Panc1 (cell line): ENCODE results near the gene KCNH5. TPM values are rescaled to one million over a fixed set of nuclear protein-coding genes. Genes with fewer than 3 reads are reported as not detected.

Experiments
- ATAC-seq: fragments of 200-7000 bp; cut with Tn5 transposase; 2 replicates; pipeline ENCODE4 v1.9.1; 2020; ENCODE audit warnings: mild to moderate bottlenecking, moderate library complexity
- BruUV-seq: library from RNA; stranded (reverse); fragments of 400-500 nt; replicated peaks from 2 replicates; lab custom pipeline; 2021; lab: Mats Ljungman, UMichigan
- CTCF ChIA-PET: fragments of 300-600 bp; sonication (Branson Sonifier 250); formaldehyde crosslinking; loops from one replicate; lab custom pipeline; 2022; ENCODE audit warnings: antibody characterized with exemption; lab: Charles Lee
- POLR2A ChIA-PET: fragments of 300-600 bp; sonication (Branson Sonifier 250); formaldehyde crosslinking; loops from one replicate; lab custom pipeline; 2022; ENCODE audit warnings: antibody characterized with exemption; lab: Charles Lee
- DNase-seq: peaks from one replicate; pipeline ENCODE4 v3.0.0-alpha.2; 2010; ENCODE audit warnings: low read depth, low spot score
- H3K27ac ChIP-seq: 2 replicates; pipeline ENCODE4 v1.5.1; 2011; ENCODE audit warnings: mild to moderate bottlenecking, low read length, inconsistent platforms
- H3K27me3 ChIP-seq: fragments of 200-500 bp; sonication (Bioruptor generic); 2 replicates; pipeline ENCODE4 v1.6.0; 2014; ENCODE audit warnings: low read length, inconsistent platforms; ENCODE audit not compliant: control insufficient read depth, insufficient read depth
- H3K36me3 ChIP-seq: fragments of 200-500 bp; sonication (Bioruptor generic); 2 replicates; pipeline ENCODE4 v1.5.1; 2014; ENCODE audit warnings: inconsistent platforms, mild to moderate bottlenecking, low read length, moderate library complexity; ENCODE audit not compliant: control insufficient read depth, insufficient read depth
- H3K4me1 ChIP-seq: 2 replicates; pipeline ENCODE4 v1.5.1; 2011; ENCODE audit warnings: inconsistent platforms, mild to moderate bottlenecking, low read length, moderate library complexity; ENCODE audit not compliant: control insufficient read depth, insufficient read depth
- H3K4me3 ChIP-seq, 2 experiments: 2 replicates each; pipeline ENCODE4 v1.5.1; 2011 to 2012; ENCODE audit warnings: low read depth in 2 of 2, low read length in 2 of 2, mild to moderate bottlenecking in 2 of 2, inconsistent platforms in 1 of 2, moderate library complexity in 1 of 2
- H3K9me3 ChIP-seq: fragments of 200-500 bp; sonication (Bioruptor generic); 2 replicates; pipeline ENCODE4 v1.5.1; 2014; ENCODE audit warnings: low read depth, mild to moderate bottlenecking, inconsistent platforms, low read length, moderate library complexity; ENCODE audit not compliant: control insufficient read depth, insufficient read depth
- POLR2AphosphoS5 ChIP-seq: IDR thresholded peaks from 2 replicates; pipeline ENCODE4 v1.6.1; 2012; ENCODE audit warnings: mild to moderate bottlenecking, low read depth, low read length, moderate library complexity
- SIN3A ChIP-seq: IDR thresholded peaks from 2 replicates; pipeline ENCODE4 v1.6.1; 2012; ENCODE audit warnings: low read depth, mild to moderate bottlenecking, low read length, moderate library complexity, borderline replicate concordance; ENCODE audit not compliant: insufficient read depth
- TCF7L2 ChIP-seq: IDR thresholded peaks from 2 replicates; pipeline ENCODE4 v1.6.1; 2011; ENCODE audit warnings: mild to moderate bottlenecking, low read depth, low read length, inconsistent platforms
- in situ Hi-C: cut with HindIII; loops from 2 replicates; pipeline ENCODE4 v1.10.0; 2016; ENCODE audit warnings: low sequenced_read_pairs, low pct_unique_long_range_greater_than_20kb
- intact Hi-C: fragments of 100-400 bp; cut with micrococcal nuclease; formaldehyde crosslinking; loops from one replicate; pipeline ENCODE4 v1.10.0; 2022; ENCODE audit not compliant: unreplicated experiment
- total RNA-seq: library from RNA; stranded (reverse); gene quantifications from one replicate; pipeline ENCODE4 v1.2.1, GENCODE V29; 2021; ENCODE audit not compliant: unreplicated experiment
- TF ChIP-seq, protein P1 (sequence below), 2 experiments: IDR thresholded peaks; 2 replicates each; pipeline ENCODE4 v1.6.1; 2011 to 2012; ENCODE audit warnings: low read depth in 2 of 2, control low read depth in 1 of 2, low read length in 1 of 2, mild to moderate bottlenecking in 1 of 2, moderate library complexity in 1 of 2; ENCODE audit not compliant: insufficient read depth in 1 of 2
- TF ChIP-seq, protein P2 (sequence below): fragments of 450-650 bp; IDR thresholded peaks from 2 replicates; pipeline ENCODE4 v1.5.1; 2017; ENCODE audit warnings: mild to moderate bottlenecking

KCNH5 gene
- total RNA-seq, 1 experiment from 2014 or later = not detected

DNA sequence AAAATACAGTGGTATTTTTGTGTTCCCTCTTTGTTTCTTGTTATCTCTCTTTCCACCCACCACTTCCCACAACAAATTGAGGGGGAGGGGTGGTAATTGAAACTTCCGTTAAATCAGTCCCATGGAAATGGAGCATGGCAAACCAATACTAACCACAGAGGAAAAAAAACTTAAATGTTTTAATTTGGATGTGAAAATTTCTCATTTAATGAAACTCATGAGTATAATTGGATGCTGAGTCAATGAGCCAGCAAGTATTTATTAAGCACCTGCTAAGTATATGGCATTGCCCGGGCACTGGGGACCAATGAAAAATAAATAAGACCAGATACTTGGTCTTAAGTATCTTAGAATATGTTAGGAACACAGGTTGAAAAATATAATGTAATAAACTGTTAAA, 147.5 kb downstream of the KCNH5 start:
- TF ChIP-seq, protein P1, sequence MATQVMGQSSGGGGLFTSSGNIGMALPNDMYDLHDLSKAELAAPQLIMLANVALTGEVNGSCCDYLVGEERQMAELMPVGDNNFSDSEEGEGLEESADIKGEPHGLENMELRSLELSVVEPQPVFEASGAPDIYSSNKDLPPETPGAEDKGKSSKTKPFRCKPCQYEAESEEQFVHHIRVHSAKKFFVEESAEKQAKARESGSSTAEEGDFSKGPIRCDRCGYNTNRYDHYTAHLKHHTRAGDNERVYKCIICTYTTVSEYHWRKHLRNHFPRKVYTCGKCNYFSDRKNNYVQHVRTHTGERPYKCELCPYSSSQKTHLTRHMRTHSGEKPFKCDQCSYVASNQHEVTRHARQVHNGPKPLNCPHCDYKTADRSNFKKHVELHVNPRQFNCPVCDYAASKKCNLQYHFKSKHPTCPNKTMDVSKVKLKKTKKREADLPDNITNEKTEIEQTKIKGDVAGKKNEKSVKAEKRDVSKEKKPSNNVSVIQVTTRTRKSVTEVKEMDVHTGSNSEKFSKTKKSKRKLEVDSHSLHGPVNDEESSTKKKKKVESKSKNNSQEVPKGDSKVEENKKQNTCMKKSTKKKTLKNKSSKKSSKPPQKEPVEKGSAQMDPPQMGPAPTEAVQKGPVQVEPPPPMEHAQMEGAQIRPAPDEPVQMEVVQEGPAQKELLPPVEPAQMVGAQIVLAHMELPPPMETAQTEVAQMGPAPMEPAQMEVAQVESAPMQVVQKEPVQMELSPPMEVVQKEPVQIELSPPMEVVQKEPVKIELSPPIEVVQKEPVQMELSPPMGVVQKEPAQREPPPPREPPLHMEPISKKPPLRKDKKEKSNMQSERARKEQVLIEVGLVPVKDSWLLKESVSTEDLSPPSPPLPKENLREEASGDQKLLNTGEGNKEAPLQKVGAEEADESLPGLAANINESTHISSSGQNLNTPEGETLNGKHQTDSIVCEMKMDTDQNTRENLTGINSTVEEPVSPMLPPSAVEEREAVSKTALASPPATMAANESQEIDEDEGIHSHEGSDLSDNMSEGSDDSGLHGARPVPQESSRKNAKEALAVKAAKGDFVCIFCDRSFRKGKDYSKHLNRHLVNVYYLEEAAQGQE (IDR thresholded peaks at IDR 0.05; ENCODE audit: insufficient read depth in 1 of 2, low read depth in 2 of 2, low read length in 1 of 2) = no peak
- TF ChIP-seq TCF7L2 = no peak
- TF ChIP-seq SIN3A = no peak
- TF ChIP-seq POLR2AphosphoS5 = no peak
- TF ChIP-seq, protein P2, sequence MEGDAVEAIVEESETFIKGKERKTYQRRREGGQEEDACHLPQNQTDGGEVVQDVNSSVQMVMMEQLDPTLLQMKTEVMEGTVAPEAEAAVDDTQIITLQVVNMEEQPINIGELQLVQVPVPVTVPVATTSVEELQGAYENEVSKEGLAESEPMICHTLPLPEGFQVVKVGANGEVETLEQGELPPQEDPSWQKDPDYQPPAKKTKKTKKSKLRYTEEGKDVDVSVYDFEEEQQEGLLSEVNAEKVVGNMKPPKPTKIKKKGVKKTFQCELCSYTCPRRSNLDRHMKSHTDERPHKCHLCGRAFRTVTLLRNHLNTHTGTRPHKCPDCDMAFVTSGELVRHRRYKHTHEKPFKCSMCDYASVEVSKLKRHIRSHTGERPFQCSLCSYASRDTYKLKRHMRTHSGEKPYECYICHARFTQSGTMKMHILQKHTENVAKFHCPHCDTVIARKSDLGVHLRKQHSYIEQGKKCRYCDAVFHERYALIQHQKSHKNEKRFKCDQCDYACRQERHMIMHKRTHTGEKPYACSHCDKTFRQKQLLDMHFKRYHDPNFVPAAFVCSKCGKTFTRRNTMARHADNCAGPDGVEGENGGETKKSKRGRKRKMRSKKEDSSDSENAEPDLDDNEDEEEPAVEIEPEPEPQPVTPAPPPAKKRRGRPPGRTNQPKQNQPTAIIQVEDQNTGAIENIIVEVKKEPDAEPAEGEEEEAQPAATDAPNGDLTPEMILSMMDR = no peak
- no peak overlapping the region for H3K27ac ChIP-seq
- H3K4me1 ChIP-seq = no peaks in the 10 kb centered on the region
- DNase-seq = no peak
- no peaks in the 10 kb centered on the region for H3K27me3 ChIP-seq
- ATAC-seq = no peak
- in situ Hi-C loops (no loop called here), intact Hi-C loops (no loop called here)
- H3K9me3 ChIP-seq = no peaks in the 10 kb centered on the region
- H3K36me3 ChIP-seq = no peaks in the 10 kb centered on the region
- ChIA-PET CTCF (no interaction called here), POLR2A (no interaction called here)
- no peak overlapping the region for H3K4me3 ChIP-seq
- BruUV-seq = no TSS peak

GRCh38 chr14:62896932-62897456, 148.3 kb downstream of the KCNH5 start:
- POLR2A ChIA-PET = no interaction called here
- intact Hi-C loops (no loop called here), in situ Hi-C loops (no loop called here)
- Histone ChIP-seq H3K4me3 (no peak overlapping the region), H3K36me3 (no peaks in the 10 kb centered on the region), H3K27me3 (no peaks in the 10 kb centered on the region), H3K9me3 (no peaks in the 10 kb centered on the region), H3K4me1 (no peaks in the 10 kb centered on the region), H3K27ac (no peak overlapping the region)
- TF ChIP-seq POLR2AphosphoS5 (no peak), TCF7L2 (no peak), SIN3A (no peak)
- TF ChIP-seq, protein P1 (IDR thresholded peaks at IDR 0.05; ENCODE audit: insufficient read depth in 1 of 2, low read depth in 2 of 2, low read length in 1 of 2) = no peak
- TF ChIP-seq, protein P2 = no peak
- ATAC-seq (no peak), DNase-seq (no peak)
- CTCF ChIA-PET = no interaction called here
- no TSS peak for BruUV-seq
